Measurements from ENCODE around the gene CCDC181.

Gene CCDC181

GRCh38 chr1:169456029-169456428, 28.8 kb upstream of the CCDC181 start:
- TF ChIP-seq YY1 (IDR thresholded peaks at IDR 0.05; ENCODE audit: low read depth) (no peak), EGR1 (IDR thresholded peaks at IDR 0.05) (no peak), CREB1 (IDR thresholded peaks at IDR 0.05; ENCODE audit: low read depth) (no peak), EP300 (IDR thresholded peaks at IDR 0.05; ENCODE audit: borderline replicate concordance) (no peak), USF1 (IDR thresholded peaks at IDR 0.05) (no peak), CEBPB (IDR thresholded peaks at IDR 0.05) (no peak), TCF12 (IDR thresholded peaks at IDR 0.05; ENCODE audit: low read depth) (no peak), NFIC (IDR thresholded peaks at IDR 0.05) (no peak), RAD21 (IDR thresholded peaks at IDR 0.05; ENCODE audit: low read depth) (no peak), TAF1 (IDR thresholded peaks at IDR 0.05; ENCODE audit: low read depth) (no peak), ZBTB7A (IDR thresholded peaks at IDR 0.05; ENCODE audit: low read depth) (no peak), TEAD4 (IDR thresholded peaks at IDR 0.05) (no peak), MAX (IDR thresholded peaks at IDR 0.05) (no peak), FOXM1 (IDR thresholded peaks at IDR 0.05; ENCODE audit: borderline replicate concordance, low read depth) (no peak), REST (IDR thresholded peaks at IDR 0.05; ENCODE audit: low read depth) (no peak)

- TF ChIP-seq REST (IDR thresholded peaks at IDR 0.05; ENCODE audit: low read depth) (no peak), EP300 (IDR thresholded peaks at IDR 0.05; ENCODE audit: borderline replicate concordance) (no peak), TAF1 (IDR thresholded peaks at IDR 0.05; ENCODE audit: low read depth) (no peak), EGR1 (IDR thresholded peaks at IDR 0.05) (no peak), YY1 (IDR thresholded peaks at IDR 0.05; ENCODE audit: low read depth) (no peak), NFIC (IDR thresholded peaks at IDR 0.05) (no peak), TCF12 (IDR thresholded peaks at IDR 0.05; ENCODE audit: low read depth) (no peak), RAD21 (IDR thresholded peaks at IDR 0.05; ENCODE audit: low read depth) (no peak), TEAD4 (IDR thresholded peaks at IDR 0.05) (no peak), ZBTB7A (IDR thresholded peaks at IDR 0.05; ENCODE audit: low read depth) (no peak), CREB1 (IDR thresholded peaks at IDR 0.05; ENCODE audit: low read depth) (no peak), CEBPB (IDR thresholded peaks at IDR 0.05) (no peak)
Observed at GRCh38 chr1:169452921-169453320, 25.6 kb upstream of the CCDC181 start.

- TF ChIP-seq CEBPB (IDR thresholded peaks at IDR 0.05) (no peak), TAF1 (IDR thresholded peaks at IDR 0.05; ENCODE audit: low read depth) (no peak), ZBTB7A (IDR thresholded peaks at IDR 0.05; ENCODE audit: low read depth) (no peak), NFIC (IDR thresholded peaks at IDR 0.05) (no peak), TEAD4 (IDR thresholded peaks at IDR 0.05) (no peak), REST (IDR thresholded peaks at IDR 0.05; ENCODE audit: low read depth) (no peak), MAX (IDR thresholded peaks at IDR 0.05) (no peak), FOXM1 (IDR thresholded peaks at IDR 0.05; ENCODE audit: borderline replicate concordance, low read depth) (no peak), YY1 (IDR thresholded peaks at IDR 0.05; ENCODE audit: low read depth) (no peak), CREB1 (IDR thresholded peaks at IDR 0.05; ENCODE audit: low read depth) (no peak)
Observed at GRCh38 chr1:169451218-169451824, 24.0 kb upstream of the CCDC181 start.

GRCh38 chr1:169443923-169444322, 16.6 kb upstream of the CCDC181 start:
- TF ChIP-seq TAF1 (IDR thresholded peaks at IDR 0.05; ENCODE audit: low read depth) (no peak), EGR1 (IDR thresholded peaks at IDR 0.05) (no peak), RAD21 (IDR thresholded peaks at IDR 0.05; ENCODE audit: low read depth) (no peak), NFIC (IDR thresholded peaks at IDR 0.05) (no peak), USF1 (IDR thresholded peaks at IDR 0.05) (no peak), CREB1 (IDR thresholded peaks at IDR 0.05; ENCODE audit: low read depth) (no peak), ZBTB7A (IDR thresholded peaks at IDR 0.05; ENCODE audit: low read depth) (no peak)

Data from Ishikawa (cell line).